K562 (cell line): Measurements from ENCODE around the gene UBAP2.

ENCODE experiments used
- MIER1 ChIP-seq: fragments of 450-650 bp; IDR thresholded peaks from 2 replicates; pipeline ENCODE4 v1.6.1; 2016; ENCODE audit warnings: antibody characterized with exemption, mild to moderate bottlenecking, low read depth
- TF ChIP-seq, protein P1 (sequence below), 3 experiments: IDR thresholded peaks in 2 of 3; conservative IDR thresholded peaks in 1 of 3; 2 replicates each; pipeline ENCODE4 v1.5.1; 2011 to 2012; ENCODE audit warnings: low read length in 3 of 3, mild to moderate bottlenecking in 3 of 3, control low read depth in 2 of 3, improper control_type of control experiment in 1 of 3, inconsistent platforms in 1 of 3, low read depth in 1 of 3, mixed read lengths in 1 of 3, moderate library complexity in 1 of 3; ENCODE audit not compliant: insufficient read depth in 2 of 3

DNA sequence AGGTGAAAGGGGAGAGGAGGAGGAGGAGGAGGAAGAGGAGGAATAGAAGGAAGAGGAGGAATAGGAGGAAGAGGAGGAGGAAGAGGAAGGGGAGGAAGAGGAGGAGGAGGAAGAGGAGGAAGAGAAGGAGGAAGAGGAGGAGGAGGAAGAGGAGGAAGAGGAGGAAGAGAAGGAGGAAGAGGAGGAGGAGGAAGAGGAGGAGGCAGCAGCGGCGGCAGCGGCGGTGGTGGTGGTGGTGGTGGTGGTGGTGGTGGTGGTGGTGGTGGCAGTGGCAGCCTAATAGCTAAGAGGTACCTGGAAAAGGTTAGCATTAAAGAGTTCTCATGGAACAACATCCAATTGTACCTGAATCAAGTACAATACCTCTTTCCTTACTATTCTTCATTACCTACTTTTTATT is 32.5 kb downstream of the UBAP2 start:
- TF ChIP-seq, protein P1, sequence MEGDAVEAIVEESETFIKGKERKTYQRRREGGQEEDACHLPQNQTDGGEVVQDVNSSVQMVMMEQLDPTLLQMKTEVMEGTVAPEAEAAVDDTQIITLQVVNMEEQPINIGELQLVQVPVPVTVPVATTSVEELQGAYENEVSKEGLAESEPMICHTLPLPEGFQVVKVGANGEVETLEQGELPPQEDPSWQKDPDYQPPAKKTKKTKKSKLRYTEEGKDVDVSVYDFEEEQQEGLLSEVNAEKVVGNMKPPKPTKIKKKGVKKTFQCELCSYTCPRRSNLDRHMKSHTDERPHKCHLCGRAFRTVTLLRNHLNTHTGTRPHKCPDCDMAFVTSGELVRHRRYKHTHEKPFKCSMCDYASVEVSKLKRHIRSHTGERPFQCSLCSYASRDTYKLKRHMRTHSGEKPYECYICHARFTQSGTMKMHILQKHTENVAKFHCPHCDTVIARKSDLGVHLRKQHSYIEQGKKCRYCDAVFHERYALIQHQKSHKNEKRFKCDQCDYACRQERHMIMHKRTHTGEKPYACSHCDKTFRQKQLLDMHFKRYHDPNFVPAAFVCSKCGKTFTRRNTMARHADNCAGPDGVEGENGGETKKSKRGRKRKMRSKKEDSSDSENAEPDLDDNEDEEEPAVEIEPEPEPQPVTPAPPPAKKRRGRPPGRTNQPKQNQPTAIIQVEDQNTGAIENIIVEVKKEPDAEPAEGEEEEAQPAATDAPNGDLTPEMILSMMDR (IDR thresholded peaks at IDR 0.05 in 2 of 3, conservative IDR thresholded peaks at IDR 0.05 in 1 of 3; ENCODE audit: insufficient read depth in 2 of 3, low read depth in 1 of 3, low read length in 3 of 3), result no peak
- TF ChIP-seq MIER1, result no peak
